SK-N-SH (cell line): ENCODE measurements around the gene PDE6B.

Experiments used
- EP300 ChIP-seq, 2 experiments: IDR thresholded peaks; 2 replicates each; pipeline versions ENCODE4 v1.4.0 to v1.6.1; 2012; ENCODE audit warnings: borderline replicate concordance in 1 of 2, low read depth in 1 of 2, low read length in 1 of 2
- EZH2phosphoT487 ChIP-seq: fragments of 200-600 bp; sonication (generic); IDR thresholded peaks from 2 replicates; pipeline ENCODE4 v1.6.1; 2017; ENCODE audit warnings: low read depth, mixed run types, mild to moderate bottlenecking, antibody characterized with exemption, moderate library complexity, borderline replicate concordance
- FOXJ3 ChIP-seq: sonication (generic); formaldehyde crosslinking; IDR thresholded peaks from 2 replicates; pipeline ENCODE4 v1.5.1; 2020; ENCODE audit warnings: mild to moderate bottlenecking, missing genetic modification reagents
- GABPA ChIP-seq: IDR thresholded peaks from 2 replicates; pipeline ENCODE4 v1.4.0; 2012; ENCODE audit warnings: low read depth, mild to moderate bottlenecking
- RXRA ChIP-seq: IDR thresholded peaks from 2 replicates; pipeline ENCODE4 v1.4.0; 2012; ENCODE audit warnings: low read depth, mild to moderate bottlenecking, borderline replicate concordance
- TEAD4 ChIP-seq: IDR thresholded peaks from 2 replicates; pipeline ENCODE4 v1.4.0; 2012; ENCODE audit warnings: mild to moderate bottlenecking, borderline replicate concordance; ENCODE audit not compliant: insufficient read depth
- TF ChIP-seq, protein P1 (sequence below): IDR thresholded peaks from 2 replicates; pipeline ENCODE4 v1.6.1; 2012; ENCODE audit warnings: mild to moderate bottlenecking, low read depth, low read length, moderate library complexity

DNA sequence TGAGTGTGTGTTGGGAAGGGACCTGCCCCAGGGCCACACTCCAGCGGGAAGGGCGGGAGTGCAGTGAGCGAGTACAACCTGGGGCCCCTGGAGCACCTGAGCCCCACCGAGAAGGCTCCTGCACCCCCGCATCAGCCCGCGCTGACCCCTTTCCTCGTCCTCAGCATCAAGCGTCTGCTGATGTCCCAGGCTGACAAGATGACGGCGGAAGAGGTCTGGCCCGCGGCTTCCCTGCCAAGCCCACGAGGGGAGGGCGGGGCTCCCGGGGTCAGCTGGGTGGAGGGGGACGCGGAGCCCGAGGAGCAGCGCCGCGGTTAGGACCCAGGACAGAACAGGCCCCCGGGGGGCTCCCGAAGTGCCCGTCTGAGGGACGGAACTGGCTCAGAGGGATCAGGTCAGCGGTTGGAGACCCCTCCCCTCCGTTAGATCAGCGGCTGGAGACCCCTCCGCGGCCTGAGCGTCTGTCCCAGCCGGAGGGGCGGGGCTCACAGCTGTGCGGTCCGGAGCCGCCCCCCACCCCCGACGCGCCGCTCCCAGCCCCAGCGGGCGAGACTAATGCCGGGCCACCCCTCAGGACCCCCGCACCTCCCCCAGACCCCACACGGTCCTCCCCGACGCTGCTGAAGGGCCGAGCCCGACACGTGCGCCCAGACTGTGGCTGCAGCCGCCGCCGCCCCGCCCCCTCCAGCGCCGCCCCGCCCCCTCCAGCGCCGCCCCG, 55.7 kb downstream of the PDE6B start:
- TF ChIP-seq TEAD4 (no peak), EZH2phosphoT487 (no peak), GABPA (no peak), RXRA (no peak), EP300 (IDR thresholded peaks at IDR 0.05; ENCODE audit: borderline replicate concordance in 1 of 2, low read depth in 1 of 2, low read length in 1 of 2) (no peak), FOXJ3 (CRISPR knock-in tag) (no peak)
- TF ChIP-seq, protein P1, sequence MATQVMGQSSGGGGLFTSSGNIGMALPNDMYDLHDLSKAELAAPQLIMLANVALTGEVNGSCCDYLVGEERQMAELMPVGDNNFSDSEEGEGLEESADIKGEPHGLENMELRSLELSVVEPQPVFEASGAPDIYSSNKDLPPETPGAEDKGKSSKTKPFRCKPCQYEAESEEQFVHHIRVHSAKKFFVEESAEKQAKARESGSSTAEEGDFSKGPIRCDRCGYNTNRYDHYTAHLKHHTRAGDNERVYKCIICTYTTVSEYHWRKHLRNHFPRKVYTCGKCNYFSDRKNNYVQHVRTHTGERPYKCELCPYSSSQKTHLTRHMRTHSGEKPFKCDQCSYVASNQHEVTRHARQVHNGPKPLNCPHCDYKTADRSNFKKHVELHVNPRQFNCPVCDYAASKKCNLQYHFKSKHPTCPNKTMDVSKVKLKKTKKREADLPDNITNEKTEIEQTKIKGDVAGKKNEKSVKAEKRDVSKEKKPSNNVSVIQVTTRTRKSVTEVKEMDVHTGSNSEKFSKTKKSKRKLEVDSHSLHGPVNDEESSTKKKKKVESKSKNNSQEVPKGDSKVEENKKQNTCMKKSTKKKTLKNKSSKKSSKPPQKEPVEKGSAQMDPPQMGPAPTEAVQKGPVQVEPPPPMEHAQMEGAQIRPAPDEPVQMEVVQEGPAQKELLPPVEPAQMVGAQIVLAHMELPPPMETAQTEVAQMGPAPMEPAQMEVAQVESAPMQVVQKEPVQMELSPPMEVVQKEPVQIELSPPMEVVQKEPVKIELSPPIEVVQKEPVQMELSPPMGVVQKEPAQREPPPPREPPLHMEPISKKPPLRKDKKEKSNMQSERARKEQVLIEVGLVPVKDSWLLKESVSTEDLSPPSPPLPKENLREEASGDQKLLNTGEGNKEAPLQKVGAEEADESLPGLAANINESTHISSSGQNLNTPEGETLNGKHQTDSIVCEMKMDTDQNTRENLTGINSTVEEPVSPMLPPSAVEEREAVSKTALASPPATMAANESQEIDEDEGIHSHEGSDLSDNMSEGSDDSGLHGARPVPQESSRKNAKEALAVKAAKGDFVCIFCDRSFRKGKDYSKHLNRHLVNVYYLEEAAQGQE = no peak
